ENCODE measurements around the gene PCIF1. TPM values are rescaled to one million over a fixed set of nuclear protein-coding genes. Genes with fewer than 3 reads are reported as not detected.

Gene PCIF1
- total RNA-seq, 1 donor from 2014 or later = 22.4 TPM

DNA sequence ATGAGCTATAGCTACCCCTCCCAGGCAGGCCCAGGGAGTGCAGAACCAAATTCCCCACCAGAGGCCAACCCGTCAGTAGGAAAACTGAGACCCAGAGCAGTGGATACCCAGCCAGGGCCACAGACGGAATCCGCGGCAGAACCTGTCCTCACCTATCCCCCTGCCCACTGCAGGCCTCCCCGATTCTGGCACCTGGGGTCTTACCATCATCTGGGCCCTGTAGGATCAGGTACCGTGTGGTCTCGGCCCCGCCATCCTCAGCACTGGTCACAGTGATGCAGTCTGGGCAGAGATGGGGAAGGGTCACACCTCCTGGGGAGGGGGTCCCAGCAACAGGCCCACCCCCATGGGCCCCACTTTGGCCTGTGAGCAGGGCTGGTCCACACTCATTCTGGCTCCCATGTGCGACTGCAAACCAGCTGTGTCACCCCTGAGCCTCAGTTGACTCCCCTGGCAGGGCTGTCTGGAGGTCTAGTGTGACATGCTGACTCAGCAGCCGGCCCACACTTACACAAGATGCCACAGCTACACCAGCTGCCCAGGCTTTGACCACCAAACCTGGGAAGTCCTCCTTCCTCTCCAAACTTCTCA lies 33.7 kb downstream of the PCIF1 start:
- TF ChIP-seq, protein P1, sequence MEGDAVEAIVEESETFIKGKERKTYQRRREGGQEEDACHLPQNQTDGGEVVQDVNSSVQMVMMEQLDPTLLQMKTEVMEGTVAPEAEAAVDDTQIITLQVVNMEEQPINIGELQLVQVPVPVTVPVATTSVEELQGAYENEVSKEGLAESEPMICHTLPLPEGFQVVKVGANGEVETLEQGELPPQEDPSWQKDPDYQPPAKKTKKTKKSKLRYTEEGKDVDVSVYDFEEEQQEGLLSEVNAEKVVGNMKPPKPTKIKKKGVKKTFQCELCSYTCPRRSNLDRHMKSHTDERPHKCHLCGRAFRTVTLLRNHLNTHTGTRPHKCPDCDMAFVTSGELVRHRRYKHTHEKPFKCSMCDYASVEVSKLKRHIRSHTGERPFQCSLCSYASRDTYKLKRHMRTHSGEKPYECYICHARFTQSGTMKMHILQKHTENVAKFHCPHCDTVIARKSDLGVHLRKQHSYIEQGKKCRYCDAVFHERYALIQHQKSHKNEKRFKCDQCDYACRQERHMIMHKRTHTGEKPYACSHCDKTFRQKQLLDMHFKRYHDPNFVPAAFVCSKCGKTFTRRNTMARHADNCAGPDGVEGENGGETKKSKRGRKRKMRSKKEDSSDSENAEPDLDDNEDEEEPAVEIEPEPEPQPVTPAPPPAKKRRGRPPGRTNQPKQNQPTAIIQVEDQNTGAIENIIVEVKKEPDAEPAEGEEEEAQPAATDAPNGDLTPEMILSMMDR (IDR thresholded peaks at IDR 0.05; ENCODE audit: insufficient read depth, low read length, poor library complexity, severe bottlenecking) = no peak
- Histone ChIP-seq H3K27me3 (ENCODE audit: control insufficient read depth, insufficient read depth, low read length) (no peaks in the 10 kb centered on the region), H3K36me3 (ENCODE audit: control insufficient read depth, insufficient read depth, low read length) (peaks cover 4% of the 10 kb centered on the region), H3K4me3 (ENCODE audit: low read depth, low read length) (no peak overlapping the region)
- no peak for DNase-seq (ENCODE audit: low read depth)

DNA sequence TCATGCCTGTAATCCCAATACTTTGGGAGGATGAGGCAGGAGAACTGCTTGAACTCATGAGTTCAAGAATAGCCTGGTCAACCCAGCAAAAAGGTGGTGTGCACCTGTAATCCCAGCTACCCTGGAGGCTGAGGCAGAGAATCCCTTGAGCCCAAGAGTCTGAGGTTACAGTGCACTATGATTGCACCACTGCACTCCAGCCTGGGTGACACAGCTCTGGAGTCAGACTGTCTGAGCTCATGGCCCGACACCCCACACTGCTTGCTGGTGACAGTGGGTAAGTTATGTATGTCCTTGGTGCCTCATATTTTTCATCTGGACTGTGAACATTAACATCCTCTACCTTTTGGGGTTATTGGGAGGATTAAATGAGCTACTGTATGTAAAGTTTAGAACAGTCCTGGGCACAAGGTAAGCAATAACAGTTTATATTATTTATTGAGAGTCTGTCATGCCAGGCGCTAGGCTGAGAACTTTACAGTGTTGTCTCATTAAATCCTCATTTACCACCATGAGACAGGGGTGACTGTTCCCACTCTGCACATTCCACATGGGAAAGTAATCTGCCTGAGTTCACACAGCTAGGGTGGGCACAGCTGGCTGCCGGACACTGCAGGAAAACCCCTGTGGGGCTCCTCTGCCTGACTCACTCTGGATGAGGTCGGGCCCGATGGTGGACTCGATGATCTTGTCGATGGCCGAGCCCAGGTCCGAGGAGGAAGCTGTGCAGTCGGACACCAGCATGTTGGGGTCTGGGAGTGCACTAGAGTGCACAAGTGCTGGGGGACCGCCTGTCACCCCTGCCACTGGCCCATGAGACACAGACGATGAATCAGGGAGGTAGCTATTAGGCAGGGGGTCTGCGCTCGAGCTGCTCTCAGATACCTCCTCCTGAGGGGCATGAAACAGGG lies 34.6 kb downstream of the PCIF1 start:
- Histone ChIP-seq H3K36me3 (ENCODE audit: control insufficient read depth, insufficient read depth, low read length) (peaks cover 3% of the 10 kb centered on the region), H3K4me3 (ENCODE audit: low read depth, low read length) (no peak overlapping the region), H3K27me3 (ENCODE audit: control insufficient read depth, insufficient read depth, low read length) (no peaks in the 10 kb centered on the region)
- TF ChIP-seq, protein P1 (IDR thresholded peaks at IDR 0.05; ENCODE audit: insufficient read depth, low read length, poor library complexity, severe bottlenecking) = no peak
- DNase-seq (ENCODE audit: low read depth) = no peak

DNA sequence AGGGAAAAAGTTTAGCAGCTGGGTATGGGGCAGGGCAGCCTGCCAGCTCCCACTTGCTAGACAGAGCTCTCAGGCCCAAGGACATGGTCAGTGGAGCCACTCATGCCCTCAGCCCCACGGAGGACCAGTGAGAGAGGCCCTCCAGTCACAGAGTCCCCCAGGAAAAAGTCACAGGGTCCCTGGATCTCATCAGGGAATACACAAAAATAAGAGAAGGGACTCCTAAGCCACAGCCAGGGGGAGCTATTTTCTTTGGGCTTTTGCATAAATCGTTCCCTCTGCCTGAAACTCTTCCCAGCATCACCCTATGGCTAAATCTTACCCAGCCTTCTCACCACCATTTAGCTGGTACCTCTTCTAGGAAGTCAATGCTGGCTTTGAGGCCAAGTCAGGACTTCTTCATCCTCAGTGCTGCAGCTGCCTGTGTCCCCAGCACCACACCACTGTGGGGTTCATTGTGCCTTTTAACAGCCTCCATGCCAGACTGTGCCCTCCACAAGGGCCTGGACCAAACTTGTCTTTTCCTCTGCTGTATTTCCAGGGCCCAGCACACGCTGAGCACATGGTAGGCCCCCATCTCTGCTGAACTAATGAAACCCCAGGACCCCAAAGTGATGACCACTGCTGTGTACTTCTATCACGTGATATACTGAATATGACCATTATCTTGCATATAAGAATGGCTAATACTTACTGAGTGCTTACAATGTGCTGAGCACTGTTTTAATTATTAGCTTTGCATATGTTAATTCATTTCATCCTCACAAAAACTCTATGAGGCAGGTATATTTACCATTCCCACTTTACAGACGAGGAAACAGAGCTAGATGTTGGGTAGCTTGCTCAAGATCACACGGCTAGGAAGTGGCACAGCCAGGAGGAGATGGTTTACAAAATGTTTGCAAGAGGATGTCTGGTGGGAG lies 35.5 kb downstream of the PCIF1 start:
- peak; percentile 18 for DNase-seq (ENCODE audit: low read depth)
- Histone ChIP-seq H3K4me3 (ENCODE audit: low read depth, low read length) (no peak overlapping the region), H3K27me3 (ENCODE audit: control insufficient read depth, insufficient read depth, low read length) (no peaks in the 10 kb centered on the region), H3K36me3 (ENCODE audit: control insufficient read depth, insufficient read depth, low read length) (peaks cover 3% of the 10 kb centered on the region)
- TF ChIP-seq, protein P1 (IDR thresholded peaks at IDR 0.05; ENCODE audit: insufficient read depth, low read length, poor library complexity, severe bottlenecking) = peak; percentile 77

DNA sequence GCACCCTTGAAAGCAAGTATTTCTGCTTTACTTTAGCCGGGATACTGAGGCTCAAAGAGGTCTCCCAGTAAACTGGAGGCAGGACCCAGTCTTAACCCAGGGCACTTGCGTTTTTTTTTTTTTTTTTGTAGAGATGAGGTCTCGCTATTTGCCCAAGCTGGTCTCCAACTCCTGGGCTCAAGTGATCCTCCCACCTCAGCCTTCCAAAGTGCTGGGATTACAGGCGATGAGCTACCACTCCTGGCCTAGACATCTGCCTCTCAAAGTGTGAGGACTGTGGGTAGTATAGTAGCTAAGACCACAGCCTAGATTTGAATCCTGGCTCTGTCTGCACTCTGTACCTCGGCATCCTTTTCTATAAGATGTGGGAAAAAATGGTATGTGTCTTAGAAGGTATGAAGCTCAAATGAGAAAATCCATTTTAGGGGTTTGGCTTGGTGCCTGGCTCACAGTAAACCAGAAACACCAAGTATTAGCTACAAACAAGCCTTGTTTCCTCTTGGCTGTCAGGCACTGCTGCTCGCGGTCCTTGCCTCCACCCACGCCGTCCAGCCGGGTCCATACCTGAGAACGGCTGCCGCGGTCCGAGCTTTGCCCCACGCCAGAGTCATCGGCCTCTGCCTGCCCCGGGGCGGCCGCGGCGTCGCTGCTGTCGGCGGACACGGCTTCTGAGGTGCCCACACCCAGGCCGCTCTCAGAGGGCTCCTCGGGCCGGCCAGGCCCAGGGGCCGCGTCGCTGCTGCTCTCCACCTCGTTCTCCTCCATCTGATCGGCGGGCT lies 36.4 kb downstream of the PCIF1 start:
- peaks cover 1% of the 10 kb centered on the region for H3K36me3 ChIP-seq (ENCODE audit: control insufficient read depth, insufficient read depth, low read length)
- peak overlapping the region; percentile 84 for H3K4me3 ChIP-seq (ENCODE audit: low read depth, low read length)
- TF ChIP-seq, protein P1 (IDR thresholded peaks at IDR 0.05; ENCODE audit: insufficient read depth, low read length, poor library complexity, severe bottlenecking) = no peak
- no peak for DNase-seq (ENCODE audit: low read depth)
- H3K27me3 ChIP-seq (ENCODE audit: control insufficient read depth, insufficient read depth, low read length) = no peaks in the 10 kb centered on the region

DNA sequence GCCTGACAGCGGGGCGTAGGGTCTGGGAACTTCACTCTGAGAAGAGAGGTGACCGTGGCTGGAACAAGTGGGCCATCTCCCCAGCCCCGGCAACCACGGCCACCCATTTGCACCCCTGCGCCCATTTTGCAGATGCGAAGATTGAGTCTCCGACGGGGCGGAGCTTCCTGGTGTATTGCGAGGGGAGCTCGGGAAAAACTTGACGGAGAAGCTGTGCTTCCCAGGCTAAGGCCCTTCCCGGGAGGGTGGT lies 36.9 kb downstream of the PCIF1 start:
- Histone ChIP-seq H3K36me3 (ENCODE audit: control insufficient read depth, insufficient read depth, low read length) (peaks cover 1% of the 10 kb centered on the region), H3K4me3 (ENCODE audit: low read depth, low read length) (peak overlapping the region; percentile 84), H3K27me3 (ENCODE audit: control insufficient read depth, insufficient read depth, low read length) (no peaks in the 10 kb centered on the region)
- TF ChIP-seq, protein P1 (IDR thresholded peaks at IDR 0.05; ENCODE audit: insufficient read depth, low read length, poor library complexity, severe bottlenecking) = no peak
- no peak for DNase-seq (ENCODE audit: low read depth)

All from kidney epithelial cell (primary cell).